Loucy (cell line): Measurements from ENCODE around the gene RAF1.

Source experiments
- CTCF ChIP-seq: fragments of 200-600 bp; sonication (generic); conservative IDR thresholded peaks from 2 replicates; pipeline ENCODE4 v1.5.1; 2014; ENCODE audit warnings: mild to moderate bottlenecking, antibody characterized with exemption, low read length
- EZH2phosphoT487 ChIP-seq: fragments of 200-600 bp; IDR thresholded peaks from 2 replicates; pipeline ENCODE4 v1.6.1; 2018; ENCODE audit warnings: antibody characterized with exemption, mild to moderate bottlenecking, moderate library complexity, borderline replicate concordance

DNA sequence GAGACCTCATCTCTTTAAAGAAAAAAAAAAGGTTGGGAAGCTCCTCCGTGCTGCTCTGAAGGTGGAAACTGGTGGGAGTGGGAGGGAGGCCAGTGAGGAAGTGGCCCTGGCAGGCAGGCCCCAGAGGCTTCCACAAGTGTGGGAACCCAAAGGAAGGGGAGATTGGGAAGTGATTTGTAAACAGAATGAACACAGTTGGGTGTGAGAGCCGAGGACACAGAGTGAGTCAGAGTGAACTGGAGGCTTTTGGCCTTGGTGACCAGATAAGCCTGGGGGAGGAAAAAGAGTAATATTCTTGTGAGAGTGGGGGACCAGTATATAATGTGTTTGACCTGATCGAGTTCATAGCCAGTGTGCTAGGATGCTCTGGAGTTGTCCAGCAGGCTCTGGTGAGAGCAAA is 84.0 kb downstream of the RAF1 start:
- no peak for TF ChIP-seq CTCF
- no peak for TF ChIP-seq EZH2phosphoT487
